ENCODE measurements around the gene TTLL3. TPM values are rescaled to one million over a fixed set of nuclear protein-coding genes. Genes with fewer than 3 reads are reported as not detected.

TTLL3 gene
- total and polyA plus RNA-seq, 12 donors = 10.1 to 214 (median 45.5) TPM

GRCh38 chr3:9781978-9782603, 28.0 kb upstream of the TTLL3 start:
- DNase-seq = no peak
- Histone ChIP-seq H3K4me3 (no peak overlapping the region), H3K36me3 (replicated peaks in 1 of 2) (peaks cover 0 to 48% of the 10 kb centered on the region in 2 donors), H3K4me1 (replicated peaks in 1 of 2) (peaks cover 56 to 77% of the 10 kb centered on the region in 2 donors), H3K9me3 (replicated peaks in 1 of 3) (no peaks in the 10 kb centered on the region), H3K27me3 (no peaks in the 10 kb centered on the region), H3K27ac (peak overlapping the region in 3 of 5 donors; percentile 53 to 72 (median 57))
- intact Hi-C loops (cut with DNase I) = no loop called here
- TF ChIP-seq CTCF (IDR thresholded peaks at IDR 0.05) (no peak), POLR2A (IDR thresholded peaks at IDR 0.05) (no peak)
- WGBS, 4 donors = 41 to 54% (median 50%) methylated on average over 3 of the region's 3 CpGs

- H3K4me3 ChIP-seq = no peak overlapping the region
- peaks cover 0 to 48% of the 10 kb centered on the region in 2 donors for H3K36me3 ChIP-seq (replicated peaks in 1 of 2)
- TF ChIP-seq POLR2A (IDR thresholded peaks at IDR 0.05) (no peak), CTCF (IDR thresholded peaks at IDR 0.05) (no peak)
- DNase-seq = no peak
- H3K27ac ChIP-seq = peak overlapping the region in 2 of 5 donors; percentile 57 to 72
- intact Hi-C loops (cut with DNase I) = no loop called here
- H3K4me1 ChIP-seq (replicated peaks in 1 of 2) = peaks cover 61 to 77% of the 10 kb centered on the region in 2 donors
- 26 to 40% (median 36%) methylated on average over 3 of the region's 3 CpGs for WGBS, 4 donors
- H3K27me3 ChIP-seq = no peaks in the 10 kb centered on the region
- no peaks in the 10 kb centered on the region for H3K9me3 ChIP-seq (replicated peaks in 1 of 3)
These were observed 27.3 kb upstream of the TTLL3 start for GRCh38 chr3:9782770-9783169.

GRCh38 chr3:9783954-9784353, 26.1 kb upstream of the TTLL3 start:
- WGBS, 4 donors = 51 to 69% (median 62%) methylated on average over 8 to 14 of the region's 14 CpGs
- intact Hi-C loops (cut with DNase I) = no loop called here
- peak overlapping the region in 1 of 5 donors; percentile 61 for H3K27ac ChIP-seq
- no peak for TF ChIP-seq POLR2A (IDR thresholded peaks at IDR 0.05)
- no peak for TF ChIP-seq CTCF (IDR thresholded peaks at IDR 0.05)
- H3K4me3 ChIP-seq = no peak overlapping the region
- DNase-seq = peak in 2 of 7 donors; percentile 43 to 48
- H3K9me3 ChIP-seq (replicated peaks in 1 of 3) = no peaks in the 10 kb centered on the region
- peaks cover 57 to 68% of the 10 kb centered on the region in 2 donors for H3K4me1 ChIP-seq (replicated peaks in 1 of 2)
- peaks cover 0 to 54% of the 10 kb centered on the region in 2 donors for H3K36me3 ChIP-seq (replicated peaks in 1 of 2)
- H3K27me3 ChIP-seq = no peaks in the 10 kb centered on the region

- DNase-seq = no peak
- peaks cover 0 to 62% of the 10 kb centered on the region in 2 donors for H3K36me3 ChIP-seq (replicated peaks in 1 of 2)
These were observed 25.1 kb upstream of the TTLL3 start for GRCh38 chr3:9784965-9785364.

More at GRCh38 chr3:9784965-9785364, 25.1 kb upstream of the TTLL3 start:
- Histone ChIP-seq H3K27me3 (no peaks in the 10 kb centered on the region), H3K27ac (peak overlapping the region in 3 of 5 donors; percentile 67 to 77 (median 73)), H3K9me3 (replicated peaks in 1 of 3) (no peaks in the 10 kb centered on the region), H3K4me3 (no peak overlapping the region), H3K4me1 (replicated peaks in 1 of 2) (peaks cover 57 to 67% of the 10 kb centered on the region in 2 donors)
- WGBS, 4 donors = 73 to 79% (median 76%) methylated on average over 4 of the region's 4 CpGs
- no peak for TF ChIP-seq POLR2A (IDR thresholded peaks at IDR 0.05)
- no peak for TF ChIP-seq CTCF (IDR thresholded peaks at IDR 0.05)
- intact Hi-C loops (cut with DNase I) = no loop called here
